Hematopoietic multipotent progenitor cell treated with erythropoietin and hydrocortisone succinate and interleukin-3 and kit ligand, for 15 days (in vitro differentiated cells): Measurements from ENCODE around the gene OARD1.

ENCODE experiments used
- DNase-seq: peaks from one replicate; pipeline ENCODE4 v3.0.0-alpha.2; 2015; ENCODE audit warnings: low spot score

The OARD1 gene

GRCh38 chr6:41047745-41048732 lies 24.1 kb downstream of the OARD1 start:
- no peak for DNase-seq

GRCh38 chr6:41047306-41047705 lies 24.9 kb downstream of the OARD1 start:
- DNase-seq, result no peak

DNA sequence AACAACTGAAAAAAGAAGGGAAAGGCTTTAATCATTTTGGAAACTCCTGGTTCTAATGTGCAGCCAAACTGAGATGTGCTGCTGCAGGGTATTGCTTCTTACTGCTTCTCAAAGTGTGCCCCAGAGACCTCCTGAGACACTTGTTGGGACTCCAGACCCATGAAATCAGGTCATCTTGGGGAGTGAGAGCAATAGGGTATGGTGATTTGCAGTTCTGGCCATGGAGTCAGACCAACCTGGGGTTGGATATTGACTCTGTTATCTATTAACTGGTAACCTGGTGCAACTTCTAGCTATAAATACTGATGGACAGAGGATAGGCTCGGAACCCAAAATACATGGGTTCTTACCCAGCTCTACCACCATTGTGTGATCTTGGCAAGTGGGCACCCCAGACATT lies 26.1 kb downstream of the OARD1 start:
- no peak for DNase-seq

DNA sequence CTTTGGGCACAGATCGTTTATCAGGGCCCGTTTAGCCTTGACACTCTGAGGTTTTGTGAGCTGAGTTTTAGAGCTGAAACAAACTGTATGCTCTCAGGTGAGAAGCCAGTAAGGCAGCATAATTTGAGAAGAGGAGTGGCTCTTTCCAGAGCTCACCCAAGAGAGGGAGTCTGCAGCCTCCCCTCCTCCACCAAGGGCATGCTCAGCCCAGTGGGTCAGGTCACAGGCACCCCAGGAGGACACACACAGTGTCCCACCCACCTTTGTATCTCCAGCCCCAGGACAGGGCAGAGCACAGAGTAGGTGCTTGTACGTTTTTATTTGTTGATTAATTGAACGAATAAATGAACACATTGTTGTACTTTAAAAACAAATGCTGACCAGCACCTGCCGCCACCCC lies 26.5 kb downstream of the OARD1 start:
- DNase-seq, result no peak

DNA sequence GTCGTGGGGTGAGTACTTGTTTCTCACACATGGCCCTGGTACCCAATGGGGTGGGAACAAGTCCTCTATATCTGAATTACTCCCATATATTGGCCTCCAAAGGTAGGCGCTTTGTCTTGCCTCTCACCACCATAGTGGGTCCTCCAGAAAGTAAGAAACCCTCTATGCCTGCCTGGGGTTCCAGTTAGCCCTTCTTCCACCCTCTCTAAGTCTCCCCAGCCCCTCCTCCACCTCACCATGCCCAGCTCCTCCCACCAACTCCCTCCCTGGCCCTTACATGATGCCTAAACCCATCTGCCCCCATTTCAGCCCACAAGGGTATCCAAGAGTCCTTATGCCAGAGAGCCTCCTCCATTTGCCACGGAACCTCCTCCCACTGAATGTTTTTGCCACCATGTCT lies 29.0 kb downstream of the OARD1 start:
- peak; percentile 51 for DNase-seq

DNA sequence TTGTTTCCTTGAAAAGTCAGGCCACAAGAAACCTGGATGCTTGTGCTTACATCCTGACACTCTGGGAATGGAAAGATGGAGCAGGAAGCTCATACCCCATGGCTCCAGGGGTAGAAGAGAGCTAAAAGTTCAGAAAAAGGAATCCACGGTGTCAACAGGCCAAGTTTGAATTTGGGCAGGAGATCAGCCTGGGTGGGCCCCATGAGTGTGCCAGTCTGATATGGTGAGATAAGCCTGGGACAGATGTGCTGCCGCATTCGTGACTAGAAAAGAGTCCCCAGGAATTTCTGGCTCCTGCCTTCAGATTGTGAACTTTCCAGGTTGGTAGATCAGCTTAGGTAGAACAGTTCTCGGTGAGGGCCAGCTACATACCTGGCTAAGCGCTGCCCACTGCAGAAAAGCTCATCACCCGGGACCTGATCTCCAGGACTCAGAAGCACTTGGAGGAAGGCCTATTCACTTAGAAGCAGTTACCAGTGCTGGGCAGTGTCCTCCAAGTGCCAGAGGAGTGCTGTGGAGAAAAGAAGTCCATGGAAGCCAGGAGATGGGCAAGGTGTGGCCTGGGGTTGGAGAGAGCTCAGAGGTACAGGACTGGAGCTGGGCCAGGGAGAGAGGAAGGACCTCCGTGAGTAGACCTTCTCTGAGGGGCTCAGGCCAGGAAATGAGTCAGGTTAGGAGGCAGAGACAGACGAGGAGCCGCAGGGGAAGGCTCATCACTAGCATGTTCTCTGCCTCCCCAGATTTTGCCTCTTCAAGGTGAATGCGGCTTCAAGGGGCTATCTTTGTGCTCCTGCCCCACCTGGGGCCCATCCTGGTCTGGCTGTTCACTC lies 29.7 kb downstream of the OARD1 start, which contains the start of gene TSPO2:
TSPO2 (plus strand) TSS at position 242 of the 830 bp plus-strand sequence; CDS start at position 761, 519 bp downstream.
- DNase-seq, result peak; percentile 89

DNA sequence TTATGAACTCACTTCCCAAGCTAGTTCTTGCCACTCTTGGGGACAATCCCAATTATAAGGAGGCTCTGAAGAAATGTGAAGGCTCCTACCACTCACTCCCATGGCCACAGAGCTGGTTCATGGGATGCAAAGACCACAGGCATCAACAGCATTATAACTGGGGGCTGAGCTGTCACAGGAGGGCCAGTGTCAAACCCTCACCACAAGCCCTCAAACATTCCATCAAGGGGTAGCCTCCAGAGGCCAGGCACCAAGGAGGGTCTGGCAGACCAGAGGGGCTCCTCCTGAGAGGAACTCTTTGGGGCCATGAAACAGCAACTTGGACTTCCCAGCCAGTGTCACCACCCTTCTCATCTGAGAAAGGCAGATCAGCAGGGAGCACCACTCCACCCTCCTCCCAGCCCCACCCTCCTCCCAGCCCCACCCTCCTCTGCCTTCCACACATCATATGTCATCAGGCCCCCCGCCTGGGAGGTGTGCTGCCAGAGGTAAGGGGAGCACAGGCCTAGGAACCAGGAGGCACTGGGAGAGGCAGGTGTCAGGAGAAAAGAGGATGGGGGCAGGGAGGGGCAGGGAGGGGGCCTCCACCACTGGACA lies 31.1 kb downstream of the OARD1 start:
- peak; percentile 80 for DNase-seq

- peak; percentile 82 for DNase-seq
Measured at GRCh38 chr6:41040101-41040939, 31.8 kb downstream of the OARD1 start.

- peak; percentile 84 for DNase-seq
Measured at GRCh38 chr6:41039060-41039998, 32.8 kb downstream of the OARD1 start, which contains the start of gene UNC5CL. TSS of gene UNC5CL (minus strand) at chr6:41039221. CDS start at chr6:41035074, 4,147 bp downstream.

GRCh38 chr6:41038205-41038604 lies 34.0 kb downstream of the OARD1 start:
- no peak for DNase-seq

- no peak for DNase-seq
Measured at GRCh38 chr6:41037107-41037900, 34.9 kb downstream of the OARD1 start.

DNA sequence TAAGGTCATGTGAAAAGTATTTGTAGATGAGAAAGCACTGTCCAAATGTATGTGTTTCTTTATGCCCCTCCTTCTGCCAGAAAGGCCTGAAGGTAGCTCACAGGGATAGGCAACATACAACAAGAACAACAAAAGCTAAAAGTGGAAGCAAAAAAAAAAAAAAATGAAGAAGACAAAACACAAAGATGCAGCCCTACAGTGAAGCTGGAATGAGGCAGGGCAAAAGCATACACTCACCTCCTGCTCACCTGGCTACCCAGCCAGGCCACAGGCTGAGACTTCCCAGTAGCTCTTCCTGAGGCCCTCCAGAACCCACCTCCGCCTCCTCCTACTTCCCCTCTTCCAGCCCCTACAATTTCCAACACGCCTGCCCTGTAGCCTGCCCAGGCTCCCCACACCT lies 35.6 kb downstream of the OARD1 start:
- no peak for DNase-seq

- DNase-seq, result no peak
Measured at GRCh38 chr6:41036186-41036585, 36.0 kb downstream of the OARD1 start.

GRCh38 chr6:41033776-41034175 lies 38.4 kb downstream of the OARD1 start:
- DNase-seq, result no peak

- no peak for DNase-seq
Measured at GRCh38 chr6:41032830-41033229, 39.3 kb downstream of the OARD1 start.

GRCh38 chr6:41028561-41029412 lies 43.4 kb downstream of the OARD1 start:
- DNase-seq, result no peak

- DNase-seq, result peak; percentile 84
Measured at GRCh38 chr6:41027799-41028560, 44.2 kb downstream of the OARD1 start.

GRCh38 chr6:41027241-41027640 lies 44.9 kb downstream of the OARD1 start:
- no peak for DNase-seq
